Measurements from ENCODE around the gene PLCL1. TPM values are rescaled to one million over a fixed set of nuclear protein-coding genes. Genes with fewer than 3 reads are reported as not detected.

The PLCL1 gene
- total RNA-seq, 3 donors from 2014 or later, result 6.6 to 11.3 (median 11.1) TPM

DNA sequence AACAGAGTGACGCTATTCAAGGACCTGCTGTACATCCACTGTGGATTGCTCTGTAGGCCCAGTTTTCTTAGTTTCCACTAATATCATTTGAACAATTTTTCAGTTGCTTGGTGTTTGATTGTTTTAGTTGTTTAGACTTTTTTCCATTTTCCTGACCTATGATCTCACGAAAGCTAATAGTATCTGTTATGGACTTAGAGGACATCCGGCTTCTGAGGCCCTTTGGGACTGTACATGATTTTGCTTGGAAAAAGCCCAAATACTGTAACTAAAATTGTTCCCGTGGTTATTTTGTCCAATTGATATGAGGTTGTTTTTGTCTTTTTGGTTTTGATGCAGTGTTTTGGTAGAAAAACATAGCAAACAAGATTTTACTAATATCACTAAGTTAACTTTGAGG is 174.6 kb downstream of the PLCL1 start:
- no peak for TF ChIP-seq POLR2A (IDR thresholded peaks at IDR 0.05)
- TF ChIP-seq POLR2AphosphoS5 (IDR thresholded peaks at IDR 0.05), result no peak
- TF ChIP-seq, protein P1, sequence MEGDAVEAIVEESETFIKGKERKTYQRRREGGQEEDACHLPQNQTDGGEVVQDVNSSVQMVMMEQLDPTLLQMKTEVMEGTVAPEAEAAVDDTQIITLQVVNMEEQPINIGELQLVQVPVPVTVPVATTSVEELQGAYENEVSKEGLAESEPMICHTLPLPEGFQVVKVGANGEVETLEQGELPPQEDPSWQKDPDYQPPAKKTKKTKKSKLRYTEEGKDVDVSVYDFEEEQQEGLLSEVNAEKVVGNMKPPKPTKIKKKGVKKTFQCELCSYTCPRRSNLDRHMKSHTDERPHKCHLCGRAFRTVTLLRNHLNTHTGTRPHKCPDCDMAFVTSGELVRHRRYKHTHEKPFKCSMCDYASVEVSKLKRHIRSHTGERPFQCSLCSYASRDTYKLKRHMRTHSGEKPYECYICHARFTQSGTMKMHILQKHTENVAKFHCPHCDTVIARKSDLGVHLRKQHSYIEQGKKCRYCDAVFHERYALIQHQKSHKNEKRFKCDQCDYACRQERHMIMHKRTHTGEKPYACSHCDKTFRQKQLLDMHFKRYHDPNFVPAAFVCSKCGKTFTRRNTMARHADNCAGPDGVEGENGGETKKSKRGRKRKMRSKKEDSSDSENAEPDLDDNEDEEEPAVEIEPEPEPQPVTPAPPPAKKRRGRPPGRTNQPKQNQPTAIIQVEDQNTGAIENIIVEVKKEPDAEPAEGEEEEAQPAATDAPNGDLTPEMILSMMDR (IDR thresholded peaks at IDR 0.05), result no peak
- Histone ChIP-seq H3K27me3 (no peaks in the 10 kb centered on the region), H3K4me1 (no peaks in the 10 kb centered on the region), H3K27ac (no peak overlapping the region), H3K4me3 (no peak overlapping the region), H3K36me3 (no peaks in the 10 kb centered on the region), H3K9me3 (no peaks in the 10 kb centered on the region)
- intact Hi-C loops (cut with DNase I; ENCODE audit: low total_unique reads), result no loop called here
- no peak for DNase-seq (ENCODE audit: low spot score in 2 of 2)

DNA sequence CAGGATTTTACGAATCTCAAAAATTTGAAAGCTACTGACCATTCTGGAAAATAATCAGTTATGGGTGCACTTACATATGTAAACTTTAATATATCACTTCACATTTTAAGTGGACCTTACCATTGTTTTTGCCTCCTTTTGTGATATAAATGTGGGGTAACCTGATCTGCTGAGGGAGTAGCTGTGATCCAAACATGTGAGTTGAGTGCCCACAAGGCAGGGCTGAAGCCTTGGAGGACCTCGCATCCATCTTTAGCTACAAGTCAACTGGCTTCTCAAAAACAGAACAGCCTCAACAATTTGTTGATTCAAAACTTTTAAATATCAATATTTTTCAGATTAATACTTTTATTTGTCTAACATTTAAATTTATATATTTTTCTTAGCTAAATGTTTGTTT is 178.2 kb downstream of the PLCL1 start:
- Histone ChIP-seq H3K9me3 (no peaks in the 10 kb centered on the region), H3K4me3 (no peak overlapping the region), H3K36me3 (no peaks in the 10 kb centered on the region), H3K27ac (no peak overlapping the region), H3K27me3 (no peaks in the 10 kb centered on the region), H3K4me1 (no peaks in the 10 kb centered on the region)
- TF ChIP-seq, protein P1 (IDR thresholded peaks at IDR 0.05), result no peak
- TF ChIP-seq POLR2A (IDR thresholded peaks at IDR 0.05) (no peak), POLR2AphosphoS5 (IDR thresholded peaks at IDR 0.05) (no peak)
- DNase-seq (ENCODE audit: low spot score in 2 of 2), result no peak
- intact Hi-C loops (cut with DNase I; ENCODE audit: low total_unique reads), result no loop called here

DNA sequence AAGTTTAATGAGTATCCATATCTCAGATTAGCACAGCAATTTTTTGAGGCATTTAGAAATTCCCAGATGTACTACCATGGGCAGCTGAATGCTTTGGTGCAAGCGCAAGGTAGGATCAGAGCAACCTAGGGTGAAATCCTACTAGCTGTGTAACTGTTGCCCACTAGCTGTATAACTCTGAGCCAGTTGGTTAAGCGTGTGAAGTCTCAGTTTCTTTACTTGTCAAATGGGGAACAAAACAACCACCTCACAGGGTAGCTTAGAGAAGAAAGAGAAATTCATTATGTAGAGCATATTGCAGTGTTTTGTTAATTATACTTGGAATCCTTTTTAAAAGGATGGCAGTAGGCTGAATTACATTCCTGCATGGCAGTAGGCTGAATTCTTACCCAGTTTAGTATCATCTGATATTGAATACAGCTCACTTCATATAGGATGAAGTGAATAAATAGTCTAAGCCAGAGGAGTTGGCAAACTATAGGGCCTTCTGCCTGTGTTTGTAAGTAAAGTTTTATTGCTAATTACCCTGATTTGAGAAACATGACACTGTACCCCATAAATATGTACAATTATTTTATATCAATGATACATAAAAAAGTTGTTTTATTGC is 180.7 kb downstream of the PLCL1 start:
- TF ChIP-seq, protein P1 (IDR thresholded peaks at IDR 0.05), result no peak
- no peak for TF ChIP-seq POLR2A (IDR thresholded peaks at IDR 0.05)
- TF ChIP-seq POLR2AphosphoS5 (IDR thresholded peaks at IDR 0.05), result no peak
- intact Hi-C loops (cut with DNase I; ENCODE audit: low total_unique reads), result no loop called here
- no peak for DNase-seq (ENCODE audit: low spot score in 2 of 2)

DNA sequence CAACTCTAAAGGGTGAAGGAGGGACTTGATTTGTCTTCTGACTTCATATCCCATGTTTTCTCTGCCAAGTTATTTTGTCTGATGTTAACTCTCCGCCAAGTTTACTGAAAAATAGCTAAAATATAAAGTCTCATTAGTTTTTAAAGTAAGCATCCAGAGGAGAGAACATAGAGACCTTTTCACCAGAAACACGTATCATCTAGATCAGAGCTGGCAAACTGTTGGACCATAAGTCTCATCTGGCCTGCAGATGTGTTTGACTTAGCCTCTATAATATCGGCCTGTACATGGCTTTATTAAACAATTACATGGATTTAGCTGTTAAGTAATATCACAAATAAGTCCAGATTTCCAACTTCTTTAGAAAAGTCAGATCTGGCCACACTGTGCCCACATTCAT is 182.6 kb downstream of the PLCL1 start:
- H3K4me1 ChIP-seq, result no peaks in the 10 kb centered on the region
- TF ChIP-seq, protein P1 (IDR thresholded peaks at IDR 0.05), result no peak
- TF ChIP-seq POLR2A (IDR thresholded peaks at IDR 0.05), result no peak
- no peak for TF ChIP-seq POLR2AphosphoS5 (IDR thresholded peaks at IDR 0.05)
- intact Hi-C loops (cut with DNase I; ENCODE audit: low total_unique reads), result no loop called here

More for the DNA sequence above, 180.7 kb downstream of the PLCL1 start:
- no peak overlapping the region for H3K27ac ChIP-seq
- H3K9me3 ChIP-seq, result no peaks in the 10 kb centered on the region
- H3K27me3 ChIP-seq, result no peaks in the 10 kb centered on the region
- no peaks in the 10 kb centered on the region for H3K4me1 ChIP-seq
- no peaks in the 10 kb centered on the region for H3K36me3 ChIP-seq
- H3K4me3 ChIP-seq, result no peak overlapping the region

DNA sequence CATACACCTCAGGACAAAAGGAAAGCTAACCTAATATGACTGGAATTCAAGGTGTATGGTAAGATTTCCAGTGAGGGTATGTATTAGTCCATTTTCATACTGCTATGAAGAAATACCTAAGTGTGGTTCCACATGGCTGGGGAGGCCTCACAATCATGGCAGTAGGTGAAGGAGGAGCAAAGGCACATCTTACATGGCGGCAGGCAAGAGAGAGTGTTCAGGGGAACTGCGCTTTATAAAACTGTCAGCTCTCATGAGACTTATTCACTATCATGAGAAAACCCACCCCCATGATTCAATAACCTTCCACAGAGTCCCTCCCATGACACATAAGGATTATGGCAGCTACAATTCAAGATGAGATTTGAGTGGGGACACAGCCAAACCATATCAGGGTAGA is 186.0 kb downstream of the PLCL1 start:
- intact Hi-C loops (cut with DNase I; ENCODE audit: low total_unique reads), result no loop called here
- no peak for DNase-seq (ENCODE audit: low spot score in 2 of 2)
- no peaks in the 10 kb centered on the region for H3K27me3 ChIP-seq
- no peak overlapping the region for H3K27ac ChIP-seq
- no peak overlapping the region for H3K4me3 ChIP-seq
- H3K9me3 ChIP-seq, result no peaks in the 10 kb centered on the region
- no peak for TF ChIP-seq POLR2A (IDR thresholded peaks at IDR 0.05)
- TF ChIP-seq, protein P1 (IDR thresholded peaks at IDR 0.05), result no peak
- TF ChIP-seq POLR2AphosphoS5 (IDR thresholded peaks at IDR 0.05), result no peak
- no peaks in the 10 kb centered on the region for H3K4me1 ChIP-seq
- no peaks in the 10 kb centered on the region for H3K36me3 ChIP-seq

More for the DNA sequence above, 182.6 kb downstream of the PLCL1 start:
- no peak for DNase-seq (ENCODE audit: low spot score in 2 of 2)
- H3K9me3 ChIP-seq, result no peaks in the 10 kb centered on the region
- no peaks in the 10 kb centered on the region for H3K36me3 ChIP-seq
- no peaks in the 10 kb centered on the region for H3K27me3 ChIP-seq
- H3K4me3 ChIP-seq, result no peak overlapping the region
- no peak overlapping the region for H3K27ac ChIP-seq

All from breast epithelium (tissue), 4 donors.